IMR-90 (cell line): Measurements from ENCODE around the gene GATA3. TPM values are rescaled to one million over a fixed set of nuclear protein-coding genes. Genes with fewer than 3 reads are reported as not detected.

ENCODE experiments used
- ATAC-seq: fragments of 200-7000 bp; cut with Tn5 transposase; 2 replicates; pipeline ENCODE4 v1.9.1; 2020; ENCODE audit warnings: low read depth, mild to moderate bottlenecking, moderate library complexity
- BruUV-seq: library from RNA; stranded (reverse); fragments of 400-500 nt; replicated peaks from 2 replicates; lab custom pipeline; 2021; lab: Mats Ljungman, UMichigan
- CTCF ChIA-PET: fragments of 300-600 bp; formaldehyde crosslinking; extraction: SDS; loops from one replicate; lab custom pipeline; 2021; ENCODE audit warnings: antibody characterized with exemption; lab: Yijun Ruan, JAX
- POLR2A ChIA-PET: fragments of 300-600 bp; sonication (Branson Sonifier 250); formaldehyde crosslinking; loops from one replicate; lab custom pipeline; 2022; ENCODE audit warnings: antibody characterized with exemption; ENCODE audit not compliant: unreplicated experiment; lab: Charles Lee
- DNase-seq: peaks from one replicate; pipeline ENCODE4 v3.0.0; 2013
- H2AFZ ChIP-seq: replicated peaks from 2 replicates; pipeline ENCODE3; 2013; ENCODE audit warnings: low read length, mild to moderate bottlenecking; ENCODE audit not compliant: poor library complexity
- H2AK5ac ChIP-seq: 2 replicates; pipeline ENCODE4 v1.6.1; 2013; ENCODE audit warnings: low read depth, low read length, inconsistent platforms
- H2AK9ac ChIP-seq: replicated peaks from 2 replicates; pipeline ENCODE3; 2013; ENCODE audit warnings: mild to moderate bottlenecking, low read depth, low read length, moderate library complexity; ENCODE audit not compliant: poor library complexity
- H2BK120ac ChIP-seq: 2 replicates; pipeline ENCODE4 v1.6.1; 2013; ENCODE audit warnings: low read depth, low read length, inconsistent platforms
- H2BK15ac ChIP-seq: 3 replicates; pipeline ENCODE4 v1.6.1; 2013; ENCODE audit warnings: low read depth, low read length, inconsistent platforms
- H2BK20ac ChIP-seq: 2 replicates; pipeline ENCODE4 v1.6.1; 2013; ENCODE audit warnings: low read depth, mild to moderate bottlenecking, inconsistent platforms, low read length, moderate library complexity
- H2BK5ac ChIP-seq: 2 replicates; pipeline ENCODE4 v1.6.1; 2013; ENCODE audit warnings: mild to moderate bottlenecking, low read depth, low read length, inconsistent platforms; ENCODE audit not compliant: poor library complexity, severe bottlenecking
- H3K14ac ChIP-seq: replicated peaks from 2 replicates; pipeline ENCODE4 v1.6.1; 2013; ENCODE audit warnings: low read depth, low read length, inconsistent platforms
- H3K18ac ChIP-seq: 2 replicates; pipeline ENCODE4 v1.6.1; 2013; ENCODE audit warnings: low read depth, low read length, control low read depth
- H3K23ac ChIP-seq: 2 replicates; pipeline ENCODE4 v1.6.1; 2013; ENCODE audit warnings: low read depth, low read length, inconsistent platforms
- H3K27ac ChIP-seq: 2 replicates; pipeline ENCODE4 v1.5.1; 2013; ENCODE audit warnings: mild to moderate bottlenecking, control low read depth, low read length; ENCODE audit not compliant: insufficient read depth
- H3K27me3 ChIP-seq: 2 replicates; pipeline ENCODE4 v1.6.1; 2013; ENCODE audit warnings: low read length; ENCODE audit not compliant: control insufficient read depth, insufficient read depth
- H3K36me3 ChIP-seq: 2 replicates; pipeline ENCODE4 v1.6.1; 2013; ENCODE audit warnings: low read length, mixed read lengths; ENCODE audit not compliant: control insufficient read depth, insufficient read depth
- H3K4ac ChIP-seq: 2 replicates; pipeline ENCODE4 v1.6.1; 2013; ENCODE audit warnings: low read depth, low read length, inconsistent platforms
- H3K4me1 ChIP-seq: 2 replicates; pipeline ENCODE4 v1.6.1; 2013; ENCODE audit warnings: low read length, mixed read lengths; ENCODE audit not compliant: control insufficient read depth, insufficient read depth
- H3K4me2 ChIP-seq: 2 replicates; pipeline ENCODE4 v1.6.1; 2013; ENCODE audit warnings: low read depth, mild to moderate bottlenecking, control low read depth, low read length, moderate library complexity
- H3K4me3 ChIP-seq: 2 replicates; pipeline ENCODE4 v1.5.1; 2013; ENCODE audit warnings: low read depth, mild to moderate bottlenecking, control low read depth, low read length, moderate library complexity; ENCODE audit not compliant: insufficient read depth
- H3K56ac ChIP-seq: 2 replicates; pipeline ENCODE4 v1.6.1; 2013; ENCODE audit warnings: low read length, inconsistent platforms; ENCODE audit not compliant: insufficient read depth; ENCODE audit errors: extremely low read depth
- H3K79me1 ChIP-seq, 2 experiments: 2 replicates each; pipeline ENCODE4 v1.6.1; 2013; ENCODE audit warnings: low read length in 2 of 2, inconsistent platforms in 1 of 2, low read depth in 1 of 2
- H3K9ac ChIP-seq: 2 replicates; pipeline ENCODE4 v1.6.1; 2013; ENCODE audit warnings: low read depth, low read length, control low read depth
- H3K9me1 ChIP-seq: 2 replicates; pipeline ENCODE4 v1.6.1; 2013; ENCODE audit warnings: low read length, inconsistent platforms; ENCODE audit not compliant: insufficient read depth
- H3K9me3 ChIP-seq: 2 replicates; pipeline ENCODE4 v1.6.1; 2013; ENCODE audit warnings: low read length; ENCODE audit not compliant: control insufficient read depth, insufficient read depth
- H4K20me1 ChIP-seq: 2 replicates; pipeline ENCODE4 v1.6.1; 2013; ENCODE audit warnings: low read length, inconsistent platforms; ENCODE audit not compliant: insufficient read depth
- H4K5ac ChIP-seq: 2 replicates; pipeline ENCODE4 v1.6.1; 2013; ENCODE audit warnings: mild to moderate bottlenecking, low read depth, low read length, control low read depth
- H4K8ac ChIP-seq, 2 experiments: 2 replicates each; pipeline ENCODE4 v1.6.1; 2013; ENCODE audit warnings: low read depth in 2 of 2, low read length in 2 of 2, control low read depth in 1 of 2, inconsistent platforms in 1 of 2
- H4K91ac ChIP-seq: 2 replicates; pipeline ENCODE4 v1.6.1; 2013; ENCODE audit warnings: low read depth, low read length, inconsistent platforms; ENCODE audit not compliant: insufficient read depth
- BHLHE40 ChIP-seq: fragments of 150-350 bp; IDR thresholded peaks from 2 replicates; pipeline ENCODE4 v1.6.1; 2016; ENCODE audit warnings: mild to moderate bottlenecking, low read depth, low read length
- CEBPB ChIP-seq: IDR thresholded peaks from 2 replicates; pipeline ENCODE4 v1.6.1; 2012; ENCODE audit warnings: low read depth, low read length, improper control_type of control experiment
- CHD1 ChIP-seq: IDR thresholded peaks from 2 replicates; pipeline ENCODE4 v1.6.1; 2012; ENCODE audit warnings: low read depth, low read length, improper control_type of control experiment
- ELK1 ChIP-seq: fragments of 150-350 bp; IDR thresholded peaks from 2 replicates; pipeline ENCODE4 v1.6.1; 2016; ENCODE audit warnings: low read depth, mild to moderate bottlenecking, low read length, moderate library complexity, borderline replicate concordance
- FOS ChIP-seq: fragments of 150-350 bp; IDR thresholded peaks from 2 replicates; pipeline ENCODE4 v1.6.1; 2016; ENCODE audit warnings: low read depth, low read length
- MAFK ChIP-seq: IDR thresholded peaks from 2 replicates; pipeline ENCODE4 v1.6.1; 2012; ENCODE audit warnings: low read depth, low read length, improper control_type of control experiment
- MAZ ChIP-seq: IDR thresholded peaks from 2 replicates; pipeline ENCODE4 v1.6.1; 2012; ENCODE audit warnings: low read depth, mild to moderate bottlenecking, low read length, improper control_type of control experiment, moderate library complexity, borderline replicate concordance
- MXI1 ChIP-seq: IDR thresholded peaks from 2 replicates; pipeline ENCODE4 v1.6.1; 2012; ENCODE audit warnings: low read depth, mild to moderate bottlenecking, low read length, moderate library complexity, borderline replicate concordance
- NFE2L2 ChIP-seq: fragments of 150-350 bp; IDR thresholded peaks from 2 replicates; pipeline ENCODE4 v1.6.1; 2016; ENCODE audit warnings: low read depth, mild to moderate bottlenecking, low read length
- RAD21 ChIP-seq: IDR thresholded peaks from 2 replicates; pipeline ENCODE4 v1.6.1; 2012; ENCODE audit warnings: low read length, improper control_type of control experiment
- RCOR1 ChIP-seq: IDR thresholded peaks from 2 replicates; pipeline ENCODE4 v1.6.1; 2012; ENCODE audit warnings: mild to moderate bottlenecking, low read length, improper control_type of control experiment; ENCODE audit not compliant: insufficient replicate concordance
- RFX5 ChIP-seq: IDR thresholded peaks from 2 replicates; pipeline ENCODE4 v1.8.0; 2012; ENCODE audit warnings: low read depth, mild to moderate bottlenecking, low read length, moderate library complexity
- WGBS, 2 experiments: methylation state at CpG; one replicate each; pipeline versions ENCODE4 v1.1.5 to v1.1.7; 2013; ENCODE audit warnings: missing lambda C conversion rate in 2 of 2; ENCODE audit not compliant: insufficient read length in 1 of 2; ENCODE audit errors: extremely low coverage in 2 of 2; 5-methylcytosine and 5-hydroxymethylcytosine counted together
- dilution Hi-C: fragments of 300-500 bp; cut with HindIII; formaldehyde crosslinking; loops from one replicate; pipeline ENCODE4 v1.14.3; 2018; ENCODE audit warnings: low sequenced_read_pairs; ENCODE audit not compliant: unreplicated experiment
- in situ Hi-C: fragments of 300-500 bp; cut with MboI; formaldehyde crosslinking; loops from 3 replicates; pipeline ENCODE4 v1.14.3; 2019; ENCODE audit warnings: low sequenced_read_pairs, inconsistent platforms, mixed read lengths
- intact Hi-C: fragments of 100-400 bp; cut with micrococcal nuclease; formaldehyde crosslinking; loops from 2 replicates; pipeline ENCODE4 v1.10.0; 2022
- polyA plus RNA-seq, 3 experiments: library from polyadenylated mRNA; depleted of rRNA; stranded (reverse); fragments of >200 nt; gene quantifications; 2 replicates each; pipeline ENCODE4 v1.2.3, GENCODE V29; 2012; ENCODE audit warnings: low replicate concordance in 1 of 3
- total RNA-seq: library from RNA; depleted of rRNA; stranded (reverse); fragments of >200 nt; gene quantifications from 2 replicates; pipeline ENCODE4 v1.2.3, GENCODE V29; 2012
- TF ChIP-seq, protein P1 (sequence below): fragments of 150-350 bp; IDR thresholded peaks from 2 replicates; pipeline ENCODE4 v1.6.1; 2017; ENCODE audit warnings: mild to moderate bottlenecking, antibody characterized with exemption, low read length, low read depth

Gene GATA3
- total and polyA plus RNA-seq, 2 of the 4 experiments (the other 2 are of a cell fraction): 0.21 TPM; not detected in 1

- no peak for TF ChIP-seq FOS
Observed at GRCh38 chr10:8047452-8048280, 6.8 kb upstream of the GATA3 start (continued).

- no peak for DNase-seq
- Histone ChIP-seq H3K23ac (no peak overlapping the region), H3K9me3 (peaks cover 6% of the 10 kb centered on the region; the same call in 1 of the 2 replicates), H3K4ac (no peak overlapping the region), H4K8ac (no peak overlapping the region), H3K4me1 (peaks cover 1% of the 10 kb centered on the region; the same call in 1 of the 2 replicates), H2BK120ac (no peak overlapping the region), H4K20me1 (no peaks in the 10 kb centered on the region), H4K5ac (no peak overlapping the region), H2AK9ac (no peak overlapping the region), H3K18ac (no peak overlapping the region), H3K4me2 (no peak overlapping the region), H3K27ac (no peak overlapping the region), H3K56ac (no peak overlapping the region), H4K91ac (no peak overlapping the region), H2BK20ac (no peak overlapping the region), H3K36me3 (no peaks in the 10 kb centered on the region), H2AFZ (no peak overlapping the region), H3K9me1 (no peaks in the 10 kb centered on the region), H3K4me3 (no peak overlapping the region), H3K79me1 (no peaks in the 10 kb centered on the region), H3K14ac (no peak overlapping the region), H2BK5ac (no peak overlapping the region), H3K27me3 (peaks cover 96% of the 10 kb centered on the region), H3K9ac (no peak overlapping the region), H2AK5ac (no peak overlapping the region), H2BK15ac (no peak overlapping the region)
- CTCF ChIA-PET: no interaction called here
- in situ Hi-C loops (no loop called here), dilution Hi-C loops (no loop called here), intact Hi-C loops (no loop called here)
- ATAC-seq: no peak
- no CpG with 5 or more reads among the region's 29 CpGs for WGBS, 2 experiments
- POLR2A ChIA-PET: no interaction called here
- no TSS peak for BruUV-seq
- no peak for TF ChIP-seq NFE2L2
- TF ChIP-seq MAZ: no peak
- no peak for TF ChIP-seq MXI1
- TF ChIP-seq CHD1: no peak
- TF ChIP-seq, protein P1, sequence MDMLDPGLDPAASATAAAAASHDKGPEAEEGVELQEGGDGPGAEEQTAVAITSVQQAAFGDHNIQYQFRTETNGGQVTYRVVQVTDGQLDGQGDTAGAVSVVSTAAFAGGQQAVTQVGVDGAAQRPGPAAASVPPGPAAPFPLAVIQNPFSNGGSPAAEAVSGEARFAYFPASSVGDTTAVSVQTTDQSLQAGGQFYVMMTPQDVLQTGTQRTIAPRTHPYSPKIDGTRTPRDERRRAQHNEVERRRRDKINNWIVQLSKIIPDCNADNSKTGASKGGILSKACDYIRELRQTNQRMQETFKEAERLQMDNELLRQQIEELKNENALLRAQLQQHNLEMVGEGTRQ: no peak
- no peak for TF ChIP-seq RCOR1
- no peak for TF ChIP-seq RFX5
- no peak for TF ChIP-seq RAD21
- no peak for TF ChIP-seq ELK1
- TF ChIP-seq FOS: no peak
- no peak for TF ChIP-seq BHLHE40
- TF ChIP-seq MAFK: no peak
- TF ChIP-seq CEBPB: no peak
Observed at GRCh38 chr10:8048281-8049008, 6.0 kb upstream of the GATA3 start.
